Measurements from ENCODE around the gene NUDT19.
A peak's percentile ranks its signal among the peaks of the same experiment; 100 is the strongest.
"Not testable (repeated sequence)": the region's sequence is repeated elsewhere in the genome, so short reads cannot be mapped to it uniquely, and the experiment has no call there.

The NUDT19 gene

GRCh38 chr19:32702010-32702409 lies 10.4 kb downstream of the NUDT19 start:
- H3K9me3 Mint-ChIP-seq = peaks cover 0 to 2% of the 10 kb centered on the region in 2 donors
- ATAC-seq (replicated peaks) = no peak
- H3K36me3 Mint-ChIP-seq (ENCODE audit: insufficient read depth) = peaks cover 22% of the 10 kb centered on the region
- H3K4me1 Mint-ChIP-seq (ENCODE audit: low read depth in 2 of 2) = peaks cover 20 to 39% of the 10 kb centered on the region in 2 donors
- H3K27me3 Mint-ChIP-seq = no peaks in the 10 kb centered on the region
- no peak for DNase-seq
- no peak overlapping the region for H3K4me3 Mint-ChIP-seq
- H3K27ac Mint-ChIP-seq = peak overlapping the region in 1 of 2 donors; percentile 41

GRCh38 chr19:32704006-32704405 lies 12.4 kb downstream of the NUDT19 start:
- Mint-ChIP-seq H3K4me1 (ENCODE audit: low read depth in 2 of 2) (peaks cover 17 to 32% of the 10 kb centered on the region in 2 donors), H3K36me3 (ENCODE audit: insufficient read depth) (peaks cover 12% of the 10 kb centered on the region)
- DNase-seq; H3K27ac Mint-ChIP-seq; H3K9me3 Mint-ChIP-seq; ATAC-seq (replicated peaks); H3K4me3 Mint-ChIP-seq; H3K27me3 Mint-ChIP-seq: not testable (repeated sequence)

GRCh38 chr19:32708457-32708856 lies 16.8 kb downstream of the NUDT19 start:
- H3K27ac Mint-ChIP-seq = peak overlapping the region; percentile 52 to 56
- no peak overlapping the region for H3K4me3 Mint-ChIP-seq
- peaks cover 39% of the 10 kb centered on the region for H3K36me3 Mint-ChIP-seq (ENCODE audit: insufficient read depth)
- no peaks in the 10 kb centered on the region for H3K27me3 Mint-ChIP-seq
- H3K9me3 Mint-ChIP-seq = peaks cover 0 to 2% of the 10 kb centered on the region in 2 donors
- DNase-seq (no peak), ATAC-seq (replicated peaks) (peak; percentile 59)
- H3K4me1 Mint-ChIP-seq (ENCODE audit: low read depth in 2 of 2) = peaks cover 11 to 21% of the 10 kb centered on the region in 2 donors

DNA sequence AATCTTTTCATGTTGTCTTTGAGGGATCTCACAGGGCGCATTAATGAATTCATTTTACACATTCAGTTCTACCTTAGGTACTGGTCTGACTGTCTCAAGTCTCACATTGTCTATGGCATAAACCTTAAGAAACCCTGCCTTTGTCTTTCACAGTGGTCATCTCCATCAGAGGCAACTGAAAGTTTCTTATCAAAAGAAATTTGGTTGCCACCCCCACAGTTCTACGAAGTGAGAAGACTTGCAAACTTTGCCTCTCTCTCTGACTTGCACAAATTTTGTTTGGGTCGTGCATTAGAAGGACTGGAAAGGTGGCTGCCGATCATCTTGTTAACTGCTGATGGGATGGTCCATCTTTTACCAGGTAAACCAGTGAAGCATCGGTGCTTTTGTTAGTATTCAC lies 17.4 kb downstream of the NUDT19 start:
- Mint-ChIP-seq H3K36me3 (ENCODE audit: insufficient read depth) (peaks cover 39% of the 10 kb centered on the region), H3K9me3 (peaks cover 0 to 2% of the 10 kb centered on the region in 2 donors), H3K4me3 (no peak overlapping the region), H3K27ac (peak overlapping the region; percentile 52 to 56), H3K27me3 (no peaks in the 10 kb centered on the region), H3K4me1 (ENCODE audit: low read depth in 2 of 2) (peaks cover 11 to 21% of the 10 kb centered on the region in 2 donors)
- ATAC-seq (replicated peaks) = no peak
- DNase-seq = no peak

DNA sequence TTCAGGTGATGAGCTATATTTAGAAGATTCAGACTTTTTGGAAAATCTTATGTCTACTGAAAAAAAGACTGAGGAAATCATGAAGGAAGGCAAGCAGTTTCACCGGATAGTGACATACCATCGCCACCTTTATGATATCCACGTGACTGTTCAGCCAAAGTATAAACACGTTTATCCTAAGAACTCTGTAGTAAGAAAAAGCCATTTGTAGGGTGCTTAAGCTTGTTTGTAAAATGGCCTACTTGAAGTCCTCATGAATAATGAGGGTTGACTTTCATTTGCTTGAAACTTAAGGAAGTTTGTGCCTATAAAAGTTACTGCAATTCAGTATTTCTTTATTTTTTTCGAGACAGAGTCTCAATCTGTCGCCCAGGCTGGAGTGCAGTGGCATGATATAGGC lies 20.1 kb downstream of the NUDT19 start:
- H3K27me3 Mint-ChIP-seq = no peaks in the 10 kb centered on the region
- H3K4me3 Mint-ChIP-seq = no peak overlapping the region
- DNase-seq = no peak
- no peaks in the 10 kb centered on the region for H3K9me3 Mint-ChIP-seq
- H3K36me3 Mint-ChIP-seq (ENCODE audit: insufficient read depth) = peaks cover 56% of the 10 kb centered on the region
- ATAC-seq (replicated peaks) = no peak
- H3K27ac Mint-ChIP-seq = no peak overlapping the region
- H3K4me1 Mint-ChIP-seq (ENCODE audit: low read depth in 2 of 2) = peaks cover 11 to 14% of the 10 kb centered on the region in 2 donors

GRCh38 chr19:32716203-32716602 lies 24.6 kb downstream of the NUDT19 start:
- not testable (repeated sequence) for H3K9me3 Mint-ChIP-seq

GRCh38 chr19:32717496-32717895 lies 25.9 kb downstream of the NUDT19 start:
- Mint-ChIP-seq H3K9me3 (no peaks in the 10 kb centered on the region), H3K4me1 (ENCODE audit: low read depth in 2 of 2) (peaks cover 0 to 1% of the 10 kb centered on the region in 2 donors), H3K27me3 (no peaks in the 10 kb centered on the region)

More at GRCh38 chr19:32716203-32716602, 24.6 kb downstream of the NUDT19 start:
- Mint-ChIP-seq H3K27ac (peak overlapping the region in 1 of 2 donors; percentile 16), H3K36me3 (ENCODE audit: insufficient read depth) (peaks cover 42% of the 10 kb centered on the region)
- DNase-seq; H3K27me3 Mint-ChIP-seq; ATAC-seq (replicated peaks); H3K4me1 Mint-ChIP-seq (ENCODE audit: low read depth in 2 of 2); H3K4me3 Mint-ChIP-seq: not testable (repeated sequence)

GRCh38 chr19:32718286-32718685 lies 26.7 kb downstream of the NUDT19 start:
- Mint-ChIP-seq H3K36me3 (ENCODE audit: insufficient read depth) (peaks cover 21% of the 10 kb centered on the region), H3K4me1 (ENCODE audit: low read depth in 2 of 2) (peaks cover 0 to 1% of the 10 kb centered on the region in 2 donors), H3K4me3 (no peak overlapping the region), H3K9me3 (no peaks in the 10 kb centered on the region), H3K27me3 (no peaks in the 10 kb centered on the region), H3K27ac (no peak overlapping the region)
- no peak for ATAC-seq (replicated peaks)
- no peak for DNase-seq

More at GRCh38 chr19:32717496-32717895, 25.9 kb downstream of the NUDT19 start:
- Mint-ChIP-seq H3K4me3 (no peak overlapping the region), H3K27ac (peak overlapping the region in 1 of 2 donors; percentile 25), H3K36me3 (ENCODE audit: insufficient read depth) (peaks cover 29% of the 10 kb centered on the region)
- ATAC-seq (replicated peaks) = no peak
- DNase-seq = no peak

GRCh38 chr19:32719611-32720059 lies 28.0 kb downstream of the NUDT19 start, which contains the start of gene TDRD12:
TDRD12 (plus strand) TSS chr19:32719767; CDS start chr19:32720073, 306 bp downstream.
- H3K27me3 Mint-ChIP-seq = no peaks in the 10 kb centered on the region
- no peak within 1 kb of the TSS for H3K27ac Mint-ChIP-seq
- H3K4me3 Mint-ChIP-seq = no peak within 1 kb of the TSS
- no peak for DNase-seq
- peaks cover 0 to 1% of the 10 kb centered on the region in 2 donors for H3K4me1 Mint-ChIP-seq (ENCODE audit: low read depth in 2 of 2)
- no peak for ATAC-seq (replicated peaks)
- H3K36me3 Mint-ChIP-seq (ENCODE audit: insufficient read depth) = peaks cover 17% of the 10 kb centered on the region
- no peaks in the 10 kb centered on the region for H3K9me3 Mint-ChIP-seq

DNA sequence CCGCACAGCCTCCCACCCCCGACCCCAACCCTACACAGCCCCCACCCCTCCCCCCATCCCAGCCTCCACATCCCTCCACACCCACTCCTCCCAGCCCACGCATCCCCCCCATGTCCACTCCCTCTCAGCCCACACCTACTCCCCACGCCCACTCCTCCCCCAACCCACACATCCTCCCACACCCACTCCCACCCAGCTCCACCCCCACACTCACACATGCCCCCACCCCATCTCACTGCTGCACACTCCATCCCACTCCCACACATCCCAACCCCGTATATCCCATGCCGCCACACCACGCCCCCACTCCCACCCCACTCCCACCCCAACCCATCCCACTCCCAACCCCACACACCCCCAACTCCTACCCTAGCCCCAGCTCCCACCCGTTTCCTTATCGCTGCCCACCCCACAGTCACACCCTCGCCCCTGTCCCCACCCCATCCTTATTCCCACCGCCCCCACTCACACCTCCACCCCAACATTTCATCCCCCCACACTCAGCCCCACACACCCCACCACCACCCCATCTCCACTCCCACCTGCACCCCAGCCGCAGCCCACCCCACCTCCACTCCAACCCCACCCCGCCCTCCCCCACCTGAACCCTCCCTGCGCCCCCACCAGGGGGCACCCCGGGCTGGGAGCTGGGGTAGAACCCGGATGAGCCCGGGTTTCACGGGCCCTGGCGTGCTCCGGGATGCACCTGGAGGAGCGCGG lies 28.8 kb downstream of the NUDT19 start:
- Mint-ChIP-seq H3K4me3 (no peak overlapping the region), H3K27ac (no peak overlapping the region), H3K27me3 (no peaks in the 10 kb centered on the region), H3K9me3 (no peaks in the 10 kb centered on the region), H3K4me1 (ENCODE audit: low read depth in 2 of 2) (peaks cover 0 to 1% of the 10 kb centered on the region in 2 donors), H3K36me3 (ENCODE audit: insufficient read depth) (peaks cover 12% of the 10 kb centered on the region)
- DNase-seq (no peak), ATAC-seq (replicated peaks) (no peak)

GRCh38 chr19:32720936-32721250 lies 29.3 kb downstream of the NUDT19 start:
- no peak overlapping the region for H3K27ac Mint-ChIP-seq
- ATAC-seq (replicated peaks) = no peak

GRCh38 chr19:32735936-32736335 lies 44.3 kb downstream of the NUDT19 start:
- no peaks in the 10 kb centered on the region for H3K4me1 Mint-ChIP-seq (ENCODE audit: low read depth in 2 of 2)
- no peaks in the 10 kb centered on the region for H3K9me3 Mint-ChIP-seq
- no peak for DNase-seq
- no peak overlapping the region for H3K4me3 Mint-ChIP-seq
- H3K27ac Mint-ChIP-seq = no peak overlapping the region
- ATAC-seq (replicated peaks) = no peak
- H3K36me3 Mint-ChIP-seq (ENCODE audit: insufficient read depth) = no peaks in the 10 kb centered on the region
- peaks cover 18 to 22% of the 10 kb centered on the region in 2 donors for H3K27me3 Mint-ChIP-seq

More at GRCh38 chr19:32720936-32721250, 29.3 kb downstream of the NUDT19 start:
- no peaks in the 10 kb centered on the region for H3K9me3 Mint-ChIP-seq
- H3K4me1 Mint-ChIP-seq (ENCODE audit: low read depth in 2 of 2) = peaks cover 0 to 1% of the 10 kb centered on the region in 2 donors
- DNase-seq = no peak
- H3K27me3 Mint-ChIP-seq = no peaks in the 10 kb centered on the region
- H3K36me3 Mint-ChIP-seq (ENCODE audit: insufficient read depth) = peaks cover 10% of the 10 kb centered on the region
- H3K4me3 Mint-ChIP-seq = no peak overlapping the region

- Mint-ChIP-seq H3K4me1 (ENCODE audit: low read depth in 2 of 2) (no peaks in the 10 kb centered on the region), H3K4me3 (no peak overlapping the region), H3K27me3 (peaks cover 19 to 21% of the 10 kb centered on the region in 2 donors), H3K36me3 (ENCODE audit: insufficient read depth) (peaks cover under 1% of the 10 kb centered on the region), H3K27ac (no peak overlapping the region), H3K9me3 (no peaks in the 10 kb centered on the region)
- no peak for DNase-seq
- ATAC-seq (replicated peaks) = no peak
Measured at GRCh38 chr19:32743021-32743420, 51.4 kb downstream of the NUDT19 start.

DNA sequence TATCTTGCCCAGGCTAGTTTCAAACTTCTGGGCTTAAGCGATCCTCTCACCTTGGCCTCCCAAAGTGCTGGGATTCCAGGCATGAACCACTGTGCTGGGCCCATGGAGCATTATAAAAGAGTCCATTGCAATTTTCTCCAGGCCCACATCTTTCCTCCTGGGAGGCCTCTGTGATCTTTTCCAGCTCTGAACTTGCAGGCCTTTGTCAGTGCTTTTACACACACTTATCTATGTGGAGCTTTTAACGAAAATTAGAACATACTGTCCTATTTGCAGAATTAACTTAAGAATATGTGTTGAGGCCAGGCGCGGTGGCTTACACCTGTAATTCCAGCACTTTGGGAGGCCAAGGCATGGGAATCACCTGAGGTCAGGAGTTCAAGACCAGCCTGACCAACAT lies 51.8 kb downstream of the NUDT19 start:
- DNase-seq = no peak
- Mint-ChIP-seq H3K27me3 (peaks cover 19 to 21% of the 10 kb centered on the region in 2 donors), H3K4me1 (ENCODE audit: low read depth in 2 of 2) (no peaks in the 10 kb centered on the region), H3K4me3 (no peak overlapping the region), H3K27ac (no peak overlapping the region), H3K9me3 (no peaks in the 10 kb centered on the region), H3K36me3 (ENCODE audit: insufficient read depth) (peaks cover 3% of the 10 kb centered on the region)
- ATAC-seq (replicated peaks) = no peak
